Fibroblast of pulmonary artery (primary cell): ENCODE data around the gene NEAT1.

Experiments
- DNase-seq: peaks from one replicate; pipeline ENCODE4 v3.0.0-alpha.2; 2010; ENCODE audit warnings: low read depth
- H3K4me3 ChIP-seq: replicated peaks from 2 replicates; pipeline ENCODE4 v1.5.1; 2011; ENCODE audit warnings: low read depth, mild to moderate bottlenecking, control low read depth, low read length, moderate library complexity
- CTCF ChIP-seq: IDR thresholded peaks from 2 replicates; pipeline ENCODE4 v1.5.1; 2011; ENCODE audit warnings: mild to moderate bottlenecking, control low read depth, low read length, inconsistent platforms; ENCODE audit errors: missing control alignments

The NEAT1 gene

GRCh38 chr11:65419460-65419771 is 3.2 kb upstream of the NEAT1 start:
- TF ChIP-seq CTCF, result no peak
- DNase-seq, result no peak

GRCh38 chr11:65419772-65420481 is 2.7 kb upstream of the NEAT1 start:
- peak; percentile 98 for DNase-seq
- peak overlapping the region; percentile 50 for H3K4me3 ChIP-seq
- TF ChIP-seq CTCF, result no peak

More at GRCh38 chr11:65419460-65419771, 3.2 kb upstream of the NEAT1 start:
- peak overlapping the region; percentile 50 for H3K4me3 ChIP-seq

GRCh38 chr11:65420506-65420905 is 2.1 kb upstream of the NEAT1 start:
- no peak for TF ChIP-seq CTCF
- peak overlapping the region; percentile 46 for H3K4me3 ChIP-seq
- no peak for DNase-seq

- TF ChIP-seq CTCF, result no peak
- DNase-seq, result peak; percentile 100
- H3K4me3 ChIP-seq, result peak overlapping the region; percentile 68
These were observed 1.4 kb upstream of the NEAT1 start for GRCh38 chr11:65420979-65421793.

GRCh38 chr11:65421794-65422632 is 585 bp upstream of the NEAT1 start:
- no peak for TF ChIP-seq CTCF
- peak; percentile 99 for DNase-seq
- peak overlapping the region; percentile 96 for H3K4me3 ChIP-seq

GRCh38 chr11:65423516-65424204 is 1.1 kb downstream of the NEAT1 start:
- H3K4me3 ChIP-seq, result peak overlapping the region; percentile 96
- no peak for TF ChIP-seq CTCF
- no peak for DNase-seq
